Renal cortex interstitium (tissue), 11 donors: ENCODE data around the gene SEMA7A. TPM values are rescaled to one million over a fixed set of nuclear protein-coding genes. Genes with fewer than 3 reads are reported as not detected.

Source experiments
- DNase-seq, 11 donors: peaks; one replicate each; pipeline ENCODE4 v3.0.0-alpha.2; 2013; ENCODE audit warnings: low read depth in 9 of 11, low spot score in 4 of 11; ENCODE audit errors: extremely low read depth in 1 of 11
- polyA plus RNA-seq, 3 donors: library from polyadenylated mRNA; unstranded; fragments of 120-200 nt; gene quantifications; one replicate each; pipeline ENCODE4 v1.2.1, GENCODE V29; 2013; ENCODE audit not compliant: insufficient read length in 3 of 3

Gene SEMA7A
- polyA plus RNA-seq, 3 donors = 4.7 to 7.1 (median 5.2) TPM

GRCh38 chr15:74422265-74422651 lies 11.5 kb downstream of the SEMA7A start:
- DNase-seq = no peak

GRCh38 chr15:74421302-74422245 lies 12.2 kb downstream of the SEMA7A start:
- DNase-seq = no peak

DNA sequence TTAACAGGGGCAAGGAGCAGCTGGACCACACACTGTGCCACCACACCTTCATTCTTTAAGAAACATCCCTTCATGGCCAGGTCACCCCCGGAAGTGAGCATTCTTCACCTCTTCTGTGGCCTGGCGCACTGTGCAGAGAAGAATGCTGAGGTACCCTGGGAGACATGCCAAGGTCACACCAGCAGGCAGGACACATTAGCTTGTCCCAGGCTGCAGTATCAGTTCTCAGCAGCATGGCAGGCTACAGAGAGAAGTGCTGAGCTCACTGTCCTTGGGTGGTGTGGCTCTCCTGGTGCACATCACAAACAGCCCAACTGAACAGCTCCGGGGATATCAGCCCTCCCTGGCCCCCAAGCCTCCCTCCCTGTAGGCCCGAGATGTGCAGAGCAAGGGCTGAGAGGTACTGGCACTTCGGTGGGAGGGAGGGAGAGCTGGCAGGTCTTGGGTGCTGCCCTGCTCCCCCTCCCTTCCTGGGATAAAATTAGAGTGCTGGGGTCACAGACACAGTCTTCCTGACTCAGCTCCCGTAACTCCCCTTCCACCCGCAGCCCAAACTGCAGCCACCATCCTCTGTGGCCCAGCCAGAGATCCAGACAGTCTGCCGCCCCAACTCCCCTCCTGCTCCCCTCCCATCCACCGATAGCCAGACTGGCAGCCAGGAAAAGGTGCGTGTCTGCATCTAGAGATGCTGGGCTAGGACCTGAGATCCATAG lies 13.4 kb downstream of the SEMA7A start:
- no peak for DNase-seq

- no peak for DNase-seq
Observed at GRCh38 chr15:74419432-74419831, 14.3 kb downstream of the SEMA7A start.

DNA sequence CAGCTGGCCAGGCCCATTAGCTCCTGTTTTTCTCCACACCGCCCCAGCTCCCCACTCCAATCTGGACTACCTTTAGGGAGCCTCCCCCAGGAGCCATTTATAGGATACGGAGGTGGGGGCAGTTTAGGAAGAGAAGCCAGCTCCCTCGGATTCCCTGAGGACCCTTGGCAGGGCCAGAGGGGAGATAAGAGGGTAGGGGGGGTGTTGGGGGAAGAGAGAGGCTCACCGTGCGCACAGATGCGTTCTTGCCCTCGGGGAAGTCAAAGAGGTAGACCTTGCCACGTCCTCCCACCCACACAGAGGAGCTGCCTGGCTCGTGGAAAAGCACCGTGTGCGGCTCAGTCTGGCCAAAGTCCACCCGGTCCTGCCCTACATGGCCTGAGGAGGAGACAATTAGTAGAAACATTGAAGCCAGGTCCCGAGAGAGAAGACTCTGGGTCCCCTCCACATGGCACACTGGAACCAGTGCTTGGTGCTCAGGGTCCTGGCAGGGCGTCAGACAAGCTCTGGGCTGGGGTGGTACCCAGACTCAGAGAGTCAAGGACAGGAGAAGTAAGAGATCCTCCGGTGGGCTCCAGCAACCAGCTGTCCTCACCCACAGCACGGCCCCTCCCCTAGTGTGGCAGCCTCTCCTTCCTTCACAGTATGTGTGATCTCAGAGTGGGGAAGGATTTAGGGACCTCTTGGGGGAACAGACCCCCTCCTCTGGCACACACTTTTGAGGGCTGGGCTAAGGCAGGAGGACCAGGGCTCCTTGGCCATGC lies 15.0 kb downstream of the SEMA7A start:
- no peak for DNase-seq

DNA sequence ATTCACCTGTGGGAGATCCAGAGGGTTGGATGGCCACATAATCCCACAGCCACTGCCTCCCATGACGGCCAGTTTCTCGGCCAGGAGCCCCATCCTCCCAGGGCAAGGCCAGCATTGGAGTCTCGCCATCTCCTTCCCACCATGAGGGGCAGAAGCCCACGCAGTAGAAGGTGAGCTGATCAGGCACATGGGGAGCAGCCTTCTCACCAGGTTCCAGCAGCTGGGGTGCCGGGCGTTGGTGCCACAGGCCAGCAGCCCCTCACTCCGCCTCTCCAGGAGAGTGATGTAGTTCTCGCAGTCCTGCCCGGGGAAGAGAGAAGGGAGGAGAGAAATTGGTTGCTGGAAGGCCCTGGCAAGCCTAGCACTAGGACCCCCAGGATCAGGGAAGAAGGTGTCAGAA lies 16.1 kb downstream of the SEMA7A start:
- no peak for DNase-seq

DNA sequence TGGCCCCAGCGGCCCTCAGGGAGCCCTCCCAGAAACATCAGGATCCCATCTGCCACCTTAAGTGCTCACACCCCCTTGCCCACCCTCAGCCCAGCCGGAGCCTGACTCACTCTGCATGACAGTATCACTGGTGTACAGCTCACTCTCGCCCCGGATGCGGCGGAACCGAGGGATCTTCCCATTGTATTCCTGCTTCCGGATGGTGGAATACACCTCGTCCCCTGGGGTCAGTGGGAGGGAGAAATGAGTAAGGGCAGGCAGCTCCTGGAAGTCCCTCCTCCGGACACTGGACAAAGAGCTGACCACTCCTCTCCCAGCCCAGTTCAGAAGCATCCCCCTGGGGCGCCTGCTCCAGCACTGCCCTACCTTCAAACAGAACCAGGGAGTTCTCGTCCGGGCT lies 16.5 kb downstream of the SEMA7A start:
- no peak for DNase-seq

DNA sequence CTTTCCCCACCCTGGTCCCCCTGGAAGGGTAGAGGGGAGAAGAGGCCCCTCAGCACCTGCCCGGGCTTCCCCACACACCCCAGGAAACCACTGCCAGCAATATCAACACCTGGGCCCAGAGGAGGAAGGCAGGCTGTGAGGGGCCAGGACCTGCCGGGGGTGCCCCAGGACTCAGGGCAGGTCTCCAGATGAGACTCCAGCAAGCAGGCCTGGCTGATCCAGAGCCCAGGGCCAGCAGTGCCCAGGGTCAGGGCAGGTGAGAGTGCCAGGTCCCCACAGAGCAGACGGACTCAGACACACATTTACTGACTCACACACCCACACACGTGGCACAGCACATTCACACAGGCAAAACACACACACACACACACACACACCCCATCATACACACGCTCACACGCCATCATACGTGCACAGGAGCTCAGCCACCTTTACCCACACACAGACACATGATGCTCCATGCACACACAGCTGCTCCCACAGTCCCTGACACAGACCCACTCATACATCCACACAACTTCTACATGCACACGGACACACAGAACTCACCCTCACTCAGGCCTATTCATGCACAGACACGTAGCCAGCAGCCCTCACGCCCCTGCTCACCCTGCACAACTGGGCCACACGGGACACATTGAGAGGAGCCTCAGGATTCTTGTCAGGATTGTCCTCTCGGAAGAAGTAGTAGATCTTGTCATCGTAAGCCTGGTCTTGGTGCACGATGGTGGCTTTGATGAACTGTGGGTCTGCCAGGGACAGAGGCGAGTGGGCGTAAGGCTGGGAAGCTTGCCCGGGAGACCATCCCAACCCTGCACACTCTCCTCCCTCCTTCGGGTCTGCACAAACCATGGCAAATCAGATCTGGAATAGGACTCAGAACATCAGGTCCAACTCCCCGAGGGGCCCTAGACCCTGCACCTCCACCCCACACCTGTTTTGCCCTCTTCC lies 17.5 kb downstream of the SEMA7A start:
- no peak for DNase-seq

DNA sequence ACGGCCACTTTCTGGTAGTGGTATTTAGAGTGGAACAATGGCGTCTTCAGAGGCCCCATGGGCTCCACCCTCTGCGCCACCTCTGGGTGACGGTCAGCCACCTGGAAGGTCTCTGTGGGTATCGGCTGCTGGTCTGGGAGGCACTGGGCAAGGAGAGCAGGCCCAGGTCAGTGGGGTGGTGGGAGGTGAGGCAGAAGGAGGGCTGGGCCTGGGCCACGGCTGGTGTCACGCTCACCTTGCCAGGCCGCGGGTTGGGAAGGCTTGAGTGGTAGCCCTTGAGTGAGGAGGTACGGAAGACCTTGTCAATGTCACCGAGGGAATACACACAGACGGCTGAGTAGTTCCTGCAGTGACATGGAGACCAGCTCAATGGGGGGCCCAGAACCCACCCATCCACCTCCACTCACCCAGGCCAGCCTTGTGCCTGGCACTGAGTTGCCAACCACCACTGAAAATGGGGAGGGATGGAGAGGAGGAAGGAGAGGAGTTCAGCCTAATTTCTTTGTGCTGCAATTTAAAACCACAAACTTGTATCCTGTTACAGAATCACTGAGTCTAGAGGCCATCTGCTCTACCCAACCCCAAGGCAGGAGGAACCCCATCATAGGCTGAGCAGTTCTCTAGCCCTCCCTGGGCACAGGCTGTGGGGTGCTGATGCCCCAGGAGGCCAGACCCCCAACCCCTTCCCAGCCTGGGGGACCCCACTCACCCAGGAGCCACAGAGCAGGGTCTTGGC lies 19.0 kb downstream of the SEMA7A start:
- no peak for DNase-seq

DNA sequence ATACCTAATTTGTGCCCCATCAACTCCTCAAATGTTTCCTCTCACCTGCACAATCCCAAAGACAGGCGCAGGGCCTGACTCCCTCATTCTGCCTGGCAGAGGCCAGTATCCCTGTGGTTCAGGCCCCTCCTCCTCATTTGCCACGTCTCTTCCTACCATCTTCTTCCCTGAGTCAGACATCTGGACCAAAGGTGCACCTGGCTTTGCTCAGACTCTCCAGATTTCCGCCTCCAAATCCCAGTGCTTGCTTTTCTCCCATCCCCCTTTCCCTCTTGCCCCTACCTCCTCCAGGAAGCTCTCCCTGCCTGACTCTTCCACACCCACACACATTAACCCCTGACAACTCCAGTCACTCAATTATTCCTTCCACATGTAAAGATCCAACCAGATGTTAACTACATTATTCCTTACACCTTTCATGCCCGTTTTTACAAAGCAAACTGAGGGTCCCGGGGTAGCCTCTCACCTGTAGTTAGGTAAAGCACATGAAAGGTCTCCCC lies 19.6 kb downstream of the SEMA7A start:
- DNase-seq = no peak

DNA sequence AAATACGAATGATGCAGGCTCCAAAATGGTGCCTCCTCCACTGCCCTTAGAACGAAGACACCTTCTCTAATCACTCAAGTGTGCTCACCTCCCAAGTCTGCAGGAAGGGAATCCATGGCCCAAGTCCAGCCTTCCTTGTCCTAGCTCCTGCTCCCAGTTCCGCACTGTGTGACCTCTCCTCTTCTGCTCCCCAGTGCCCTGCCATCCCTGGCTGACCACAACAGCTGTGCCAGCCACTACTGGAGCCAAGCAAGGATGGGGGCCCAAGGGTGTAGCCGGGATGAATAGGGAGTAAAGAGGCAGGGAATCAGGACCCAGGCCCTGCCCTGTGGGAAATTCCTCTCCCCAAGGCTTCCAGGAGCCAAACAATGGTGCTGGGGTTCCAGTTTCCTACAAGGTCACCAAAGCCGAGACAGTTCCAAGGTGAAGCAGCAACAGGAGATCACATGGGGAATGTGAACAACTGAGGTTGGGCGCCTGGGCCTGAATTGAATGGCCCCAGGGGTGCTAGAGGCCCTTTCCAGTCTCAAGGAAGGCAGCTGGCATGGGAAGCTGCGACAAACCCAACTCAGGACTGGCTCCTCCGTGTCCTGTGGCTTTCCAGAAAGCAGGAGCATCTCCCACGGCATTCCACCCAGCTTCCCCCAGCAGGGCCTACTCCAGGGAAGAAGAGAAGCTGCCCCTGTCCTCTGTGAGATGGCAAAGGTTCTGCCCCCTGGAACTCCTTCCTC lies 20.2 kb downstream of the SEMA7A start:
- DNase-seq = no peak

DNA sequence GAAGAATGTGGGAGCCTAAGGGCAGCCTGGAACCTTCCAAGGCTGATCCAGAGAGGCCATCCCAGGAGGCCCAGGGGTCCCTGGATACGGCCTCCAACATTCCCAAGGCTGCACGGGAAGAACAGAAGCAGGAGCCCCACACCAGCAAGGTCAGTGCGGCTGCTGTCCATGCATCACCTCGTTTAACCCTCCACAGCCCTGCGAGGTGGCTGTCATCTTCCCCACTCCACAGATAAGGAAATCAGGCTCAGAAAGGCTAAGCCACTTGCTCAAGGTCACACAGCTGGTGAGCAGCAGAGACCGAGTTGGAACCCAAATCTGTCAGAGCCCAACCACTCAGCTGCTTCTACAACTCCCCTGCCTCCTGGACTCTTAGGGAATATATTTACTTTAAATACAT lies 21.6 kb downstream of the SEMA7A start:
- no peak for DNase-seq

DNA sequence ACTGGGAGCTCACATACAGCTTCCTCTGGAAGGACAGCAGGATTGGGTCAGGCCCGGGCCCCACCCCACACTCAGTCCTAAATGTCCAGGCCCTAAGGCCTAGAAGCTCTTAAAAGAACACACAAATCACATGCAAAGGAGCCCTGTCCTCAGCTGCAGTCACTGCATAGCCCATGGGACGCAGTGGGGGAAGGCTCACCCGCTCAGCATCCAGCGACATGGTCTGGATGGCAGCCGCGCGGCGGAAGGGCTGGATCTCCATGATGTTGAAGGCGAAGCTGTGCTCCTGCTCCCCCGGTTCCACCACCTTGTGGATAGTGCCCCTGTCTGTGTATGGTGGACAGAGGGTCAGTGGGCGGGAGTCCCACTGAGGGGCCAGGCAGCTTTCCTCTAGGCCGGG lies 22.1 kb downstream of the SEMA7A start:
- DNase-seq = no peak

DNA sequence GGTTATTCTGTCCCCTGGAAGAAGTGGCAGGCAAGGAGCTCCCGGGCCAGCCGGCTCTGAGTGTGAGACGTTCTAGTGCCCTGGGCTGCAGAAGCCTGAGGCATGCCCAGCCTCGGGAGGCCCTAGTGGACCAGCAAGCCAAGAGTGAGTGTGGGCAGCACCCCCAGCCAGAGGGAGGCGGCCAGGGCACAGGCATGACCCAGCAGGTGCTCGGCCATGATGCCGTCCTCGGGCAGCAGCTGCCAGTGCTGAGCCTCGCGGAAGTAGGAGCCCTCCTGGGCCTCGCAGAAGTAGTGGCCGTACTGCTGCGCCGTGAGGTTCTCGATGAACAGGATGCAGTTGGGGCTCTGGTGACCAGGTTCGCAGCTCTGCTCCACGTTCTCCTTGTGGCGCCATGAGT lies 23.3 kb downstream of the SEMA7A start:
- DNase-seq = no peak

- no peak for DNase-seq
Observed at GRCh38 chr15:74409225-74409624, 24.5 kb downstream of the SEMA7A start.

DNA sequence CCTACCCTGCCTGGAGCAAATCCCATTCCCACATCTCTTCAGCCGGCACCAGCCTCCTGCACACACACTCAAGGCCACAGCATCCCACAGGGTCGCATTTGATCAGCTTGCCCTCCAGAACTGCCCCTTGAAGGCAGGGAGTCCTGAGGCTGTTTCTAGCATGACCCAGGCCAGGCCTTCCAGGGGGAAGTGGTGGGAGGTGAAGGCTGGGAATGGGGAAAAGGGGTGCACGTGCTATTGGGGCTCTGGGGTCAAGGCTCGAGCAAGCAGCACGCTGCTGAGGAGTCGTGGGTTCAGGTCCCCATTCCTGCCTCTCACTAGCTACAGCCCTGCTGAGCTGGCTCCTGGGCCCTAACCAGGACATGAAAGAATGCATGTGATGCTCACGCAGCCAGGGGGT lies 24.9 kb downstream of the SEMA7A start:
- DNase-seq = no peak

DNA sequence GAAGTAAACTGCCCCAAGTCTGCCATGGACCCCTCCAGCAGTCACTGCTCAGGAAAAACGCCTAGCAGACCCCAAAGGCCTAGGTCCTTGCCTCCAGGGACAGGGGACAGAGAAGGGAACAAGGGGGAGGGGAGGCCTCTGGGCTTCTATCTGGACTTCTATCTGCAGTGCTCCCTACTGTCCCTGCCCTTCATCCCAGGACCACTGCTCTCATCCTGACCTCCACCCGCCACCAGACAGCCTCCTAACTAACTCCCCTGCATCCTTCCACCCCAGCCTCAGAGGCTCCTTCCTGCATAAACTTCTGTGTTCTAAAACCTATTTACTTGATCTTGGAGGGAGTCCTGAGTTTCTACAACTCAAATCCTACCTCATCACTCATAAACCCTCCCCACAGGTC lies 25.4 kb downstream of the SEMA7A start:
- no peak for DNase-seq
